Activated naive CD4-positive, alpha-beta T cell treated with anti-CD3 and anti-CD28 coated beads, Interleukin-2, amount 50 U/mL, for 24 hours (primary cell): ENCODE results near the gene SLC6A7.
A peak's percentile ranks its signal among the peaks of the same experiment; 100 is the strongest.

ENCODE experiments used
- H3K27ac Mint-ChIP-seq: one replicate; pipeline ENCODE4 v1.8.0; 2021; ENCODE audit warnings: mild to moderate bottlenecking, mixed read lengths
- H3K27me3 Mint-ChIP-seq: one replicate; pipeline ENCODE4 v1.8.0; 2021; ENCODE audit warnings: mixed read lengths
- H3K36me3 Mint-ChIP-seq: one replicate; pipeline ENCODE4 v1.8.0; 2021; ENCODE audit warnings: mixed read lengths
- H3K4me1 Mint-ChIP-seq: one replicate; pipeline ENCODE4 v1.8.0; 2021; ENCODE audit warnings: mixed read lengths
- H3K4me3 Mint-ChIP-seq: one replicate; pipeline ENCODE4 v1.8.0; 2021; ENCODE audit warnings: mild to moderate bottlenecking, mixed read lengths
- H3K9me3 Mint-ChIP-seq: one replicate; pipeline ENCODE4 v1.8.0; 2021; ENCODE audit warnings: mixed read lengths

Gene SLC6A7

GRCh38 chr5:150163035-150163434, 26.8 kb upstream of the SLC6A7 start:
- no peaks in the 10 kb centered on the region for H3K9me3 Mint-ChIP-seq
- H3K4me1 Mint-ChIP-seq = no peaks in the 10 kb centered on the region
- no peak overlapping the region for H3K4me3 Mint-ChIP-seq
- no peak overlapping the region for H3K27ac Mint-ChIP-seq
- H3K36me3 Mint-ChIP-seq = no peaks in the 10 kb centered on the region
- H3K27me3 Mint-ChIP-seq = peaks cover 14% of the 10 kb centered on the region

- Mint-ChIP-seq H3K4me1 (no peaks in the 10 kb centered on the region), H3K36me3 (no peaks in the 10 kb centered on the region), H3K9me3 (no peaks in the 10 kb centered on the region), H3K27ac (peak overlapping the region; percentile 66), H3K27me3 (peaks cover 19% of the 10 kb centered on the region), H3K4me3 (no peak overlapping the region)
Observed at GRCh38 chr5:150163547-150164059, 26.3 kb upstream of the SLC6A7 start.

DNA sequence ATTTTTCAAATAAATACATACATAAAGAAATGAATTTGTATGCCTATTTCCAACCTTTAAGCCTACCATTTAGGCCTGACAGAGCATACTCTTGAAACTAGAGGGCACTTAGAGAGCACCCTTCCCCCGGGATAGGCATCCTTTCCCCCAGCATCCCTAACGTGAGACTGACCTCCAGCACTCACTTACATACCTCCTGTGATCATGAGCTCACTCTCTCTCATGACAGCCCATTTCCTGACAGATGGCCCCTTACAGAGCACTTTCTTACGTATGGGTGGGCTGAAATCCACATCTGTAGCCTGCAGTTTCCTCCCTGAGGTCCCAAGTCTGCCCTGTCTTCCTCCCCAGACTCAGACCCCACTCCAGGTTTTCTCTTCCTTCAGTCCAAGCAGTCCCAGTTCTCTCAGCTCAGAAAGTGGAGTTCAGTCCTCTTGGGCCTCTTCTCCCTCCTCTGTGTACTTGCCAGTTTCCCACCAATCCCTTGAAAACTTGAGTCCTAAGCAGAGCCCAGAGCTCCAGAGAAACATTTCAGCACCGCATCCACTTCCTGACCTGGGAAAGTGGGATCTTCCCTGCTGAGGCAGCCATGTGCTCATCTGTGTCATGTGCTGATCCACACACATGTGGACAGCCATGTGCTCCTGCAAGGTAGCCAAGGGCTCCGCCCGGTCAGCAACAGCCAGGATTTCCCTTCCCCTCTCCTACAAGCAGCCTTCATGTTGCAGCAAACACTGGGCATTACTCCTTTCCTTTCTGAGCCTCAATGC, 25.5 kb upstream of the SLC6A7 start:
- Mint-ChIP-seq H3K4me3 (no peak overlapping the region), H3K27me3 (peaks cover 20% of the 10 kb centered on the region), H3K27ac (peak overlapping the region; percentile 3), H3K4me1 (no peaks in the 10 kb centered on the region), H3K9me3 (no peaks in the 10 kb centered on the region), H3K36me3 (no peaks in the 10 kb centered on the region)

DNA sequence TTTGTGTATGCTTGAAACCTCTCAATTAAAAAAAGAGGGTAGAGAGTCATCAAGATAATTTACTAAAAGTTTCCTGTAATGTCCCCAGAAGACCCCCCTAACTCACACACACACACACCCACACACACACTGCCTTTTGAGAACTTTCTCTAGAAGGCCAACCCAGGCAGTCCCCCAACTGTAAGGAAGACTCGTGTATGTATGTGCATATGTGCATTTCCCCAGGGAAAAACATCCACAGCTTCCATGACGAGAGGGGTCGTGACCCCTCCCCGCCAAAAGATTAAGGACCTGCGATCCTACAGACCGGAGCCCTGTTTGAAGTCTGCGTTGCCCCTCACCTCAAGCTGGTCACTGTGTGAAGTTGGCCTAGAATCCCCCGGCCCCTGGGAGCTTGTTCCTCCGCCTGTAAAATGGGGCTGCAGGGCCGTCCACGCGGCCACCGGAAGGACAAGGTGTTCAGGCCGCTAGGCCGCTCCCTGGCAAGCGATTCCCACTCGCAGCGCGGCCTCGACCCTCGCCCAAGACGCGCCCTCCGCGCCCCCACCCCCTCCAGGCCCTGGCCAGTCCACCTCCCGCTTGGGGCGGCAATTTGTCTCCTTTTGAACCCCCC, 23.7 kb upstream of the SLC6A7 start:
- no peaks in the 10 kb centered on the region for H3K9me3 Mint-ChIP-seq
- peaks cover 26% of the 10 kb centered on the region for H3K27me3 Mint-ChIP-seq
- H3K27ac Mint-ChIP-seq = no peak overlapping the region
- H3K36me3 Mint-ChIP-seq = no peaks in the 10 kb centered on the region
- H3K4me1 Mint-ChIP-seq = no peaks in the 10 kb centered on the region
- no peak overlapping the region for H3K4me3 Mint-ChIP-seq

GRCh38 chr5:150166650-150167511, 23.0 kb upstream of the SLC6A7 start, which contains the start of gene CDX1:
TSS of gene CDX1 (plus strand) at chr5:150166778. CDS start at chr5:150166877, 99 bp downstream.
- H3K4me3 Mint-ChIP-seq = no peak within 1 kb of the TSS

DNA sequence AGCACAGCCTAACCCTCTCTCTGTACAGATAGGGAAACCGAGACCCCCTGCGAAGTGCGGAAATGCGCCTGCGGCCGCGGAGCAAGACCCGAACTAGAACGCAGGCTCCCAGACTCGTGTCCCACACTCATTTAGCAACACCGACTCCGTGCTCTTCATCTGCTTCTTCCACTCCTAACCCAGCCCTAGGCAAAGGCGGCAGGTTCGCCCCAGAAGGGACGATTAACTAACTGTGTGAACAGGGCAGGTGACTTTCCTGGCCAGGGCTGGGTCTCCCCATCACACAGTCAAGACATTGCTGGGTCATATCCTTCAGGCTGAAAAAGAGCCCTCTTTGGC, 22.4 kb upstream of the SLC6A7 start:
- Mint-ChIP-seq H3K36me3 (no peaks in the 10 kb centered on the region), H3K27ac (no peak overlapping the region), H3K27me3 (peaks cover 30% of the 10 kb centered on the region), H3K4me1 (no peaks in the 10 kb centered on the region), H3K4me3 (no peak overlapping the region), H3K9me3 (no peaks in the 10 kb centered on the region)

More at GRCh38 chr5:150166650-150167511, 23.0 kb upstream of the SLC6A7 start, which contains the start of gene CDX1:
- peak within 1 kb of the TSS; percentile 5 for H3K27ac Mint-ChIP-seq
- no peaks in the 10 kb centered on the region for H3K36me3 Mint-ChIP-seq
- peaks cover 26% of the 10 kb centered on the region for H3K27me3 Mint-ChIP-seq
- H3K4me1 Mint-ChIP-seq = no peaks in the 10 kb centered on the region
- no peaks in the 10 kb centered on the region for H3K9me3 Mint-ChIP-seq

DNA sequence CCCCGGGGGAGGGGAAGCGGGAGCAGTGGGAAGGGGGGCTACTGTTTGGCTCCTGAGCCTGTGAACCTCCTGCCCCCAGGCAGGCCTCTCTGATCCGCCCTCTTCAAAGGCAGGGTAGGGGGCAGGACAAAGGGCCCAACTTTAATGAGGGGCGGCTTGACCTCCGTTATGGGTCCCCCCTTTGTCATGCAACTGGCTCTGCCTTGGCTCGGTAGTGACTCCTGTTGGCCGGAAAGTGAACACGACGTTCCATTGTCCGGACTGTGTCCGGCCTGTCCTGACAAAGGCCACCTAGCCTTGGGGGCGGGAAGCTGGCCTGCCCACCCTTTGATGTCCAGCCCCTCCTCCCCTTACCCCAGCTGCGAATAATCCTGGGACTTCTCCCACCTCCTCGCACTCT, 22.0 kb upstream of the SLC6A7 start:
- Mint-ChIP-seq H3K4me3 (no peak overlapping the region), H3K27ac (no peak overlapping the region)

DNA sequence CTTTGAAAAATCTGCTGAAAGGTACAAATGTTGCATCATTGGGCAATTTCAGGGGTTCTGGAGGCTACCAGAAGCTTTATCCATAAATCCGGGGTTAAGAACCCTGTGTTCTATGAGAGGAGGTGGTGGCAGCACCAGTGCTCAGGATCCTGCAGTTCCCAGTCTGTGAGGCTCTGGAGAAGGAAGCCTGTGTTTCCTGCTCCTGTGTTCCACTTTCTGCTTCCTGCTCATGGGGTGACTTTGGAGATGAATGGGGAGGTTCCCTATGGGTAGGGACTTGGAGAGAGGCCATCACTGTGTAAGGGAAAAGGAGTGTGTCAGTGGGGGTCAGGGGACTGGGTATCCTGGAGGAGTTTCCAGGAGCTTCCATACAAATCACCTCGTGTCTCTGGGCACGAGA, 21.0 kb upstream of the SLC6A7 start:
- H3K9me3 Mint-ChIP-seq = no peaks in the 10 kb centered on the region
- no peaks in the 10 kb centered on the region for H3K4me1 Mint-ChIP-seq
- H3K27ac Mint-ChIP-seq = no peak overlapping the region
- no peaks in the 10 kb centered on the region for H3K36me3 Mint-ChIP-seq
- H3K4me3 Mint-ChIP-seq = no peak overlapping the region
- H3K27me3 Mint-ChIP-seq = peaks cover 34% of the 10 kb centered on the region

More for the DNA sequence above, 22.0 kb upstream of the SLC6A7 start:
- no peaks in the 10 kb centered on the region for H3K4me1 Mint-ChIP-seq
- H3K9me3 Mint-ChIP-seq = no peaks in the 10 kb centered on the region
- H3K36me3 Mint-ChIP-seq = no peaks in the 10 kb centered on the region
- peaks cover 30% of the 10 kb centered on the region for H3K27me3 Mint-ChIP-seq

DNA sequence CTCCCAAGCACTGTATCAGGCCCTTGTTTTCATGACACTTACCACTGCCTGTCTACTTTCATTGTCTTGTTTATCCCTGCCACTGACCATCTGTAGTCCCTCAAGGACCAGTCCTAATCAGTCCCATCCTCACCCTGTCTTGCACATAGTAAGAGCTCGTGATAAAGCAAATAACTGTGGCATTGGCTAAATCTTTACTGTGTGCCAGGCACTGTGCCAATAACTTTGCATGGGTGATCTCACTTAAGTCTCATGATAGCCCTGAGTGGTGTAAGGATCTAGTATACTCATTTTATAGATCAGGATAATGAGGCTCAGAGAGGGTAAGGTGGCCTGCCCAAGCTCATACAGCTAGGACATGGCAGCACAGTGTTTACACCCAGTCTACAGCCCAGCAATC, 17.7 kb upstream of the SLC6A7 start:
- H3K4me3 Mint-ChIP-seq = no peak overlapping the region
- no peaks in the 10 kb centered on the region for H3K9me3 Mint-ChIP-seq

DNA sequence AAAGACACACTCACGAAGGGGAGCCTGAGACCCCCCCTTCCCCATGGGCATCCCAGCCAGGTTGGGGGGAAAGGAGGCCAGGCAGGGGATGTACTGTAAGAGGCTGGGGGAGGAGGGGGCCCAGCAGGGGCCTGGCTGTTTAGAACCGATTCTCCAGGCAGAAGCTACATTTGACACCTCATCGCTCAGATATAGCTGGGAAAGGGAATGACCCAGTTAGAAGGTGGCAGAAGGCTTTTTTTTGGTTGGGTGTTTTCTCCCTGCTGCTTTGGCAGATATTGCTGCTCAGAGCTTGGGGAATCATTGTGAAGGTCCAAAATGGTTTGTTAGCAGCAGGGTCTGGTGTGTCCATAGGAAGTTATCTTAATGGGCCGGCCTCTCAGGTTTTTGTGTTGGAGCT, 17.3 kb upstream of the SLC6A7 start:
- H3K27ac Mint-ChIP-seq = no peak overlapping the region
- H3K27me3 Mint-ChIP-seq = peaks cover 21% of the 10 kb centered on the region
- no peaks in the 10 kb centered on the region for H3K9me3 Mint-ChIP-seq
- H3K4me1 Mint-ChIP-seq = no peaks in the 10 kb centered on the region
- no peak overlapping the region for H3K4me3 Mint-ChIP-seq
- no peaks in the 10 kb centered on the region for H3K36me3 Mint-ChIP-seq

More for the DNA sequence above, 17.7 kb upstream of the SLC6A7 start:
- peaks cover 24% of the 10 kb centered on the region for H3K27me3 Mint-ChIP-seq
- H3K27ac Mint-ChIP-seq = no peak overlapping the region
- no peaks in the 10 kb centered on the region for H3K4me1 Mint-ChIP-seq
- H3K36me3 Mint-ChIP-seq = no peaks in the 10 kb centered on the region

DNA sequence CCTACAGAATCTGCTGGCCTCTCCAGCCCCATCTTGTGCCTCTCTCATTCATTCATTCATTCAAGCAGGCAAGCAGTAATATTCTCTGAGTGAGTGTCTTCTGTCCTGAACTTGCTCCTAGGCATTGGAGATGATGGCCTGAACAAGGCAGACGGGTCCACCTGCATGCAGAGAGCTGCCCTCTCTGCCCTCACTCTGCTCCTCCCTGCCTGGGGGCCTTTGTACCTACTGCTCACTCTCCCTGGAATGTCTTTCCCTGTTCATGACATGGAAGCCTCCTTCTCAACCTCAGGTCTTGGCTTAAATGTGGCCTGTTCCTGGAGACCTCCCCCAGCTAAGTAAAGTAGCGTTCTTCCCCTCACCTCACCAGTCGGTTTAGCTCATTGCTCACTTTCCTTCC, 16.7 kb upstream of the SLC6A7 start:
- Mint-ChIP-seq H3K27ac (no peak overlapping the region), H3K36me3 (no peaks in the 10 kb centered on the region), H3K27me3 (peaks cover 19% of the 10 kb centered on the region), H3K4me1 (no peaks in the 10 kb centered on the region), H3K4me3 (no peak overlapping the region), H3K9me3 (no peaks in the 10 kb centered on the region)

- Mint-ChIP-seq H3K9me3 (no peaks in the 10 kb centered on the region), H3K36me3 (no peaks in the 10 kb centered on the region), H3K27me3 (peaks cover 14% of the 10 kb centered on the region), H3K4me3 (no peak overlapping the region), H3K27ac (no peak overlapping the region), H3K4me1 (no peaks in the 10 kb centered on the region)
Observed at GRCh38 chr5:150174285-150174684, 15.6 kb upstream of the SLC6A7 start.

GRCh38 chr5:150175076-150175475, 14.8 kb upstream of the SLC6A7 start:
- Mint-ChIP-seq H3K4me3 (no peak overlapping the region), H3K4me1 (no peaks in the 10 kb centered on the region), H3K9me3 (no peaks in the 10 kb centered on the region), H3K36me3 (no peaks in the 10 kb centered on the region), H3K27ac (no peak overlapping the region), H3K27me3 (peaks cover 11% of the 10 kb centered on the region)

DNA sequence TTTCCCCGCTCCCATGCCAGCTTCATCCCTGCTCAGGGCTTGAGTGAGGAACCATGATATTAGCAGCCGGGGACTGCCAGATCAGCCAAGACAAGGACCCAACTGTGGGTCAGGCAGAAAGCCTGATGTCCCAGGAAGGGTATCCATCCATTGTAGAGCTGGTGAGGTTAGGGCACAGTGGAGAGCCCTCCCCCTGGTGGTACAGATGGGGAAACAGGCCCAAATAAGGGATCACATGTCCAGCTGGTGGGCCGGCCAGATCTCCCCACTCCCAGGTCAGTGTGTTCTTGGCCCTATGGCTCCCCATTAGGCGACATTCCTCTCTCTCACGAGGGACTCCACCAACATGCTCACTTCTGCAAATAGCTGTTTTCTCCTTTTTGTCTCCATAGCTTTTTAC, 14.3 kb upstream of the SLC6A7 start:
- no peaks in the 10 kb centered on the region for H3K9me3 Mint-ChIP-seq
- H3K36me3 Mint-ChIP-seq = no peaks in the 10 kb centered on the region
- H3K4me3 Mint-ChIP-seq = no peak overlapping the region
- no peak overlapping the region for H3K27ac Mint-ChIP-seq
- no peaks in the 10 kb centered on the region for H3K4me1 Mint-ChIP-seq
- H3K27me3 Mint-ChIP-seq = peaks cover 10% of the 10 kb centered on the region

DNA sequence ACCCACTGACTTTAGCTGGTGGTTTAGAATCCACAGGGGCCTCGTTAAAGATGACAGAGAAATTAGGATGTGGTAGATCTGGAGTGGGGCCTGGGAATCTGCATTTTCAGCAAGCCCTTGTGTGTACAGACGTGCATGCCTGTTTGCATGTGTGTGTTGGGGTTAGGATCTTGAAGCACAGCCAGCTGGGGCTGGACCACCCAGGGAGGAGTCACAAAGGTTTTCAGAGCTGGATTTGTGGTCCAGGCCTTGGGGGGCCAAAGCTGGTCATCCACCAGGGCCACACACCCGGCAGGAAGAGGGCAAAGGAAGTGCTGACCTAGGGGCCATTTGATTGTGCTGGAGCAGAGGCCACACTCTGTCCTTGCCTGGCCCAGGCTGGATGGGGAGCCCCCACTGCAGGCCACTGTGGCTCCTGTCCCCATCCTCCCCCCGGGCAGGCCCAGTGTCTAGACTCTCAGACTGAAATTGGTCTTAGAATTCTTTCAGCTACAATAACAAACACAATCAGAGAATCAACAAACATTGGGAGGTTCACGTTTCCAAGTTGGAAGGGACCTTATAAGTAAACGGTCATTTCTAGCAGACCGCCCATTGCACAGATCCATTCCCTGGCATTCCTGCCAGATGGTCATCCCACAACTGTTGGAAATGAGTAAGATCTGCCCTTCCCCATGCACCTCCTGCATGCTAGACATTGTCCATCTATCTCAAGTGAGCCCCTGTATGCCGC, 13.0 kb upstream of the SLC6A7 start:
- Mint-ChIP-seq H3K4me1 (no peaks in the 10 kb centered on the region), H3K9me3 (no peaks in the 10 kb centered on the region), H3K27ac (no peak overlapping the region), H3K27me3 (peaks cover 7% of the 10 kb centered on the region), H3K36me3 (no peaks in the 10 kb centered on the region), H3K4me3 (no peak overlapping the region)
